Cardiac muscle cell (in vitro differentiated cells and primary cell): Measurements from ENCODE around the gene UBE2G1. TPM values are rescaled to one million over a fixed set of nuclear protein-coding genes. Genes with fewer than 3 reads are reported as not detected.
A peak's percentile ranks its signal among the peaks of the same experiment; 100 is the strongest.

Experiments
- DNase-seq, 2 donors: peaks; one replicate each; pipeline versions ENCODE4 v3.0.0 to v3.0.0-alpha.2; 2010 to 2017; ENCODE audit warnings: low read depth in 1 of 2, low spot score in 1 of 2
- H3K27ac ChIP-seq: fragments of 200-600 bp; sonication (generic); 2 replicates; pipeline ENCODE4 v1.5.1; 2016
- H3K27me3 ChIP-seq: fragments of 200-600 bp; sonication (generic); 2 replicates; pipeline ENCODE4 v1.6.0; 2016; ENCODE audit warnings: control low read depth
- H3K36me3 ChIP-seq: fragments of 200-600 bp; sonication (generic); 2 replicates; pipeline ENCODE4 v1.5.1; 2016; ENCODE audit warnings: control low read depth
- H3K4me1 ChIP-seq: fragments of 200-600 bp; sonication (generic); 2 replicates; pipeline ENCODE4 v1.8.1; 2017; ENCODE audit warnings: low read depth, mild to moderate bottlenecking, mixed run types
- H3K4me3 ChIP-seq: fragments of 200-600 bp; sonication (generic); 2 replicates; pipeline ENCODE4 v1.5.1; 2016; ENCODE audit warnings: mild to moderate bottlenecking
- H3K9me3 ChIP-seq: fragments of 200-600 bp; sonication (generic); 2 replicates; pipeline ENCODE4 v1.5.1; 2017; ENCODE audit warnings: low read depth, mild to moderate bottlenecking, control low read depth
- CTCF ChIP-seq: IDR thresholded peaks from 2 replicates; pipeline ENCODE4 v1.5.1; 2012; ENCODE audit warnings: low read depth, mild to moderate bottlenecking, low read length
- polyA plus RNA-seq: library from polyadenylated mRNA; unstranded; fragments of >200 nt; fragmentation: Nextera tagmentation; extraction: Ambion mirVana; gene quantifications from 2 replicates; pipeline ENCODE4 v1.2.1, GENCODE V29; 2016
- total RNA-seq: library from RNA; depleted of rRNA; stranded (reverse); fragments of >200 nt; gene quantifications from 2 replicates; pipeline ENCODE4 v1.2.3, GENCODE V29; 2016

UBE2G1 gene
- total RNA-seq: 99.0 and 120 TPM in 2 replicates
- 107 and 123 TPM in 2 replicates for polyA plus RNA-seq

GRCh38 chr17:4366327-4367063 lies at the start of gene UBE2G1:
TSS of gene UBE2G1 (minus strand) at chr17:4366675. CDS start at chr17:4366316, 359 bp downstream.
- Histone ChIP-seq H3K27ac (peak within 1 kb of the TSS; percentile 95), H3K4me1 (peaks cover 4% of the 10 kb centered on the region), H3K27me3 (no peaks in the 10 kb centered on the region), H3K36me3 (no peaks in the 10 kb centered on the region), H3K9me3 (no peaks in the 10 kb centered on the region), H3K4me3 (peak within 1 kb of the TSS; percentile 75)
- peak; percentile 98 to 99 for DNase-seq
- peak; percentile 27 for TF ChIP-seq CTCF

- Histone ChIP-seq H3K4me3 (no peak overlapping the region), H3K4me1 (no peaks in the 10 kb centered on the region), H3K27me3 (no peaks in the 10 kb centered on the region), H3K27ac (no peak overlapping the region), H3K9me3 (no peaks in the 10 kb centered on the region), H3K36me3 (no peaks in the 10 kb centered on the region)
- peak; percentile 83 for TF ChIP-seq CTCF
- DNase-seq: peak; percentile 94 to 95
Measured at GRCh38 chr17:4412933-4413831, 46.7 kb upstream of the UBE2G1 start.

- Histone ChIP-seq H3K36me3 (no peaks in the 10 kb centered on the region), H3K4me3 (no peak overlapping the region), H3K9me3 (no peaks in the 10 kb centered on the region), H3K27ac (no peak overlapping the region), H3K4me1 (no peaks in the 10 kb centered on the region), H3K27me3 (no peaks in the 10 kb centered on the region)
- no peak for DNase-seq
- no peak for TF ChIP-seq CTCF
Measured at GRCh38 chr17:4411201-4411600, 44.7 kb upstream of the UBE2G1 start.

GRCh38 chr17:4409659-4410058 lies 43.2 kb upstream of the UBE2G1 start:
- DNase-seq: no peak
- no peak overlapping the region for H3K27ac ChIP-seq
- H3K9me3 ChIP-seq: no peaks in the 10 kb centered on the region
- no peaks in the 10 kb centered on the region for H3K36me3 ChIP-seq
- H3K27me3 ChIP-seq: no peaks in the 10 kb centered on the region
- no peaks in the 10 kb centered on the region for H3K4me1 ChIP-seq
- TF ChIP-seq CTCF: no peak
- H3K4me3 ChIP-seq: no peak overlapping the region

GRCh38 chr17:4407851-4408250 lies 41.4 kb upstream of the UBE2G1 start:
- Histone ChIP-seq H3K36me3 (no peaks in the 10 kb centered on the region), H3K4me3 (no peak overlapping the region), H3K9me3 (no peaks in the 10 kb centered on the region), H3K27me3 (no peaks in the 10 kb centered on the region), H3K27ac (no peak overlapping the region), H3K4me1 (no peaks in the 10 kb centered on the region)
- no peak for TF ChIP-seq CTCF
- peak in 1 of 2 donors; percentile 21 for DNase-seq
